CD4-positive, alpha-beta T cell treated with Interferon alpha-2 for 1 hour (primary cell): ENCODE measurements around the gene GPR137C.

ENCODE experiments used
- DNase-seq, 2 donors: peaks; one replicate each; pipeline ENCODE4 v3.0.0-alpha.2; 2020 to 2022

Gene GPR137C, protein sequence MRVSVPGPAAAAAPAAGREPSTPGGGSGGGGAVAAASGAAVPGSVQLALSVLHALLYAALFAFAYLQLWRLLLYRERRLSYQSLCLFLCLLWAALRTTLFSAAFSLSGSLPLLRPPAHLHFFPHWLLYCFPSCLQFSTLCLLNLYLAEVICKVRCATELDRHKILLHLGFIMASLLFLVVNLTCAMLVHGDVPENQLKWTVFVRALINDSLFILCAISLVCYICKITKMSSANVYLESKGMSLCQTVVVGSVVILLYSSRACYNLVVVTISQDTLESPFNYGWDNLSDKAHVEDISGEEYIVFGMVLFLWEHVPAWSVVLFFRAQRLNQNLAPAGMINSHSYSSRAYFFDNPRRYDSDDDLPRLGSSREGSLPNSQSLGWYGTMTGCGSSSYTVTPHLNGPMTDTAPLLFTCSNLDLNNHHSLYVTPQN

GRCh38 chr14:52552063-52552988, at the start of gene GPR137C, which contains the start of gene TXNDC16:
GPR137C (plus strand) TSS chr14:52552836; CDS start chr14:52553148, 312 bp downstream.
TXNDC16 (minus strand) TSS chr14:52552505; CDS start chr14:52543557, 8,948 bp downstream.
- DNase-seq = peak; percentile 99

GRCh38 chr14:52513249-52513648, 39.4 kb upstream of the GPR137C start:
- DNase-seq = no peak

- DNase-seq = no peak
These were observed 38.4 kb upstream of the GPR137C start for GRCh38 chr14:52514046-52514811.

DNA sequence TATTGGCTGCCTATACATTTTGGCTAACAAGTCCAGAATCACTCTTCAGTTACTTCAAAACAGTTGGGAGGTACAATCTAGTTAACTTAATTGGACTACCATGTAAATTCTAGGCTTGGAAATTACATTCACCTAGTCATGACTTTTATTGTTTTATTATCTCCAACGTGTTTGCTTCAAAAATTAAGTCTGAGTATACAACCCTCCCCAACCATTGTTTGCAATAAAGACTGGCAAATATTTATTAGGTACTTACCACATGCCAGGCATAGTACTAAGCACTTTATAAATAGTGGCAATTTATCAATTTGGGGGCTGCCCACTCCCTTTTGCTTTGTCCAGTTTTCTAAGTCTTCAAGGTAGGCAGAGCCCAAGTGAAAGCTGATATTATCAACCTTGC, 30.6 kb upstream of the GPR137C start:
- DNase-seq = no peak

GRCh38 chr14:52522581-52523345, 29.9 kb upstream of the GPR137C start:
- no peak for DNase-seq

DNA sequence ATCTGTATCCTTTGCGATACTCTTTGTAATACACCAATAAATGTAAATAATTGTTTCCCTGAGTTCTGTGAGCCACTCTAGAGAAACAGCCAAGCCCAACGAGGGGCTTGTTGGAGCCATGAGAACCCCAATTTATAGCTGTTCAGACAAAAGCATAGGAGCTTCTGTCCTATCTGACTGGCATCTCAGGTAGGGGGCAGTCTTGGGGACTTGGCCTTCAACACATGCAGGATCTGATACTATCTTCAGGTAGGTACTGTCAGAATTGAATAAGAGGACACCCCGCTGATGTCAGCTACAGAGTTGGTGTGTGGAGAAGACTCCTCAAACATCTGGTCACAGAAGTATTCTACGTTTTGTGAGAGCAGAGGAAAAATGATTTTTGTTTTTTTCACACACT, 25.6 kb upstream of the GPR137C start:
- DNase-seq = no peak

GRCh38 chr14:52531481-52531880, 21.2 kb upstream of the GPR137C start:
- DNase-seq = no peak

DNA sequence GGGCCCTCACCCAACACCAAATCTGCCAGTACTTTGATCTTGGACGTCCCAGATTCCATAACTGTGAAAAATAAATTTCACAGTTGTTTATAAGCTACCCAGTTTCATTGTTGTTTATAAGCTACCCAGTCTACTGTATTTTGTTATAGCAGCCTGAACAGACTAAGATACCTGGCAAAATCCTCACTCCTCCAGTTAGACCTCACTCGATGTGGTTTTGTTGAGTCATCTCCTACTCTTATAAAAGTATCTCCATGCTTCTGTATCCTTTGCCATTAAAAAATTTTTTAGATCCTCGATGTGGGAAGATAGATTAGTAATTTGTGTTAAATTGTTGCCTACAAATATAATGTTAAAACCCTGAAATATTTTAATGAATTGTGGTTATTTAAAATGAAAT, 16.4 kb upstream of the GPR137C start:
- no peak for DNase-seq

DNA sequence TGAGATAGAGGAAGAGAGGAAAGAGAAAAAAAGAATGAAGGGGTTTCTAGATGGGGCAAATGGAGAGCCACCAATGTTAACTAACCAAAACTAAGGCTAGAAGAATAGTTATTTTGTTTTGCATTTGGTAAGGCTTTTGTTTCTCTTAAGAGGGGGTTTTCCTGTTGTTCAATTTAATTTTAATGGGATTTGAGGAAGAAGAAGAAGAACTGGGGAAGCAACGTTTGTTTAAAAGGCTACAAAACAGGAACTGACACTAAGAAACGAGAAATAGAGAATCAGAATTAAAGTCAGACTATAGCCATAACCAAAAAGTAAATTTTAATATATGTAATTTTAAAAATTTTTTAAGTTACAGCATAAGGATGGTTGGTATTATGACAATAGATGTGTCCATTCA, 14.0 kb upstream of the GPR137C start:
- DNase-seq = no peak

GRCh38 chr14:52545584-52546317, 6.9 kb upstream of the GPR137C start:
- no peak for DNase-seq

GRCh38 chr14:52546318-52546670, 6.3 kb upstream of the GPR137C start:
- no peak for DNase-seq

- no peak for DNase-seq
These were observed 5.6 kb upstream of the GPR137C start for GRCh38 chr14:52547027-52547426.

- no peak for DNase-seq
These were observed 5.1 kb upstream of the GPR137C start for GRCh38 chr14:52547526-52547925.

- DNase-seq = no peak
These were observed 2.0 kb upstream of the GPR137C start for GRCh38 chr14:52550661-52551060.

DNA sequence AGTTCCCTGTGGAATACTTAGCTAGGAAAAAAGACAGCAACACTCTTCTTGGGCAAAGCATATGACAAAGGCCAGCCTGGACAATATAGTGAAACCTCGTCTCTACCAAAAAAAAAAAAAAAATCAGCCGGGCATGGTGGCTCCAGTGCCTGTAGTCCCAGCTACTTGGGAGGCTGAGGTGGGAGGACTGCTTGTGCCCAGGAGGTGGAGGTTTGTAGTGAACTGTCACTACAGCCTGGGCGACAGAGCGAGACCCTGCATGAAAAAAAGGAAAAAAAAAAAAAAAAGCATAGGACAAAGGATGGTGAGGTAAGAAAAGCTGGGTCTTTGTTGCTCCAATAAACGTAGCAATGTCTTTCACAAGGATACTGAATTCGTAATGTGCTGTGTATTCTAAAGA, 1.4 kb upstream of the GPR137C start:
- DNase-seq = no peak

GRCh38 chr14:52551696-52552062, 957 bp upstream of the GPR137C start:
- peak in 1 of 2 donors; percentile 15 for DNase-seq

- DNase-seq = peak in 1 of 2 donors; percentile 5
These were observed 500 bp downstream of the GPR137C start for GRCh38 chr14:52553002-52553670.

- peak; percentile 85 to 86 for DNase-seq
These were observed 1.3 kb downstream of the GPR137C start for GRCh38 chr14:52553671-52554575.

GRCh38 chr14:52558688-52559087, 6.1 kb downstream of the GPR137C start:
- no peak for DNase-seq

DNA sequence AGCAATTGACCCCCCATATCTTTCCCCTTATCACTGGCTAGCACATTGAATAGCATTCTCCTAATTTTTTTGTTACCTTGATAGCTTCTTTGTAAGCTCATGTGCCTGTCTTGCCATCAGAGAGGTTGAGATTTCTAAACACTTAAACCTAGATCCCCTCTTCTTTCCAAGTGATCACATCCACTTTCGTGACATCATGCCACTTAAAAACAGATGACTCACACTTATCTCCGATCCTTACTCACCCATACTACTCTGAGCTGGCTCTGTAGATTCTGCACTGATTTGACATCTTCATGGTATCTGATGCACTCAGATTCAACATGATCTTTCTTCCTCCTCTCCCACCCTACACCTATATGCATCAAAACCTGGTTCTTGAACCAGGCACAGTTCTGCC, 10.5 kb downstream of the GPR137C start:
- no peak for DNase-seq
